Endometrium (tissue), 2 donors: Measurements from ENCODE around the gene PARS2.

ENCODE experiments used
- FAIRE-seq: peaks from 2 replicates; lab custom pipeline; 2012; peaks lifted over from hg19 to GRCh38; lab: Jason Lieb, UNC
- donor health status: control.
- donor health status: control.

Gene PARS2

GRCh38 chr1:54736685-54737084, 27.6 kb downstream of the PARS2 start:
- no peak for FAIRE-seq

- FAIRE-seq: no peak
Measured at GRCh38 chr1:54728027-54728426, 36.3 kb downstream of the PARS2 start.

GRCh38 chr1:54724771-54725170, 39.6 kb downstream of the PARS2 start:
- FAIRE-seq: no peak

- FAIRE-seq: no peak
Measured at GRCh38 chr1:54723985-54724384, 40.3 kb downstream of the PARS2 start.

- FAIRE-seq: no peak
Measured at GRCh38 chr1:54721719-54722118, 42.6 kb downstream of the PARS2 start.

GRCh38 chr1:54716299-54717047, 47.9 kb downstream of the PARS2 start:
- no peak for FAIRE-seq

GRCh38 chr1:54715493-54716298, 48.6 kb downstream of the PARS2 start, which contains the start of gene TTC4:
TSS of gene TTC4 (plus strand) at chr1:54715861. CDS start at chr1:54715909, 48 bp downstream.
- no peak for FAIRE-seq

GRCh38 chr1:54714881-54715492, 49.3 kb downstream of the PARS2 start:
- FAIRE-seq: no peak

- FAIRE-seq: no peak
Measured at GRCh38 chr1:54711536-54711935, 52.8 kb downstream of the PARS2 start.

GRCh38 chr1:54710841-54711240, 53.5 kb downstream of the PARS2 start:
- FAIRE-seq: no peak

GRCh38 chr1:54710434-54710833, 53.9 kb downstream of the PARS2 start:
- FAIRE-seq: no peak

GRCh38 chr1:54709547-54710292, 54.6 kb downstream of the PARS2 start:
- no peak for FAIRE-seq

GRCh38 chr1:54708385-54708784, 55.9 kb downstream of the PARS2 start:
- FAIRE-seq: no peak
